Cardiac muscle cell (in vitro differentiated cells and primary cell): ENCODE measurements around the gene SOWAHC. TPM values are rescaled to one million over a fixed set of nuclear protein-coding genes. Genes with fewer than 3 reads are reported as not detected.
A peak's percentile ranks its signal among the peaks of the same experiment; 100 is the strongest.

Source experiments
- DNase-seq, 2 donors: peaks; one replicate each; pipeline versions ENCODE4 v3.0.0 to v3.0.0-alpha.2; 2010 to 2017; ENCODE audit warnings: low read depth in 1 of 2, low spot score in 1 of 2
- H3K27ac ChIP-seq: fragments of 200-600 bp; sonication (generic); 2 replicates; pipeline ENCODE4 v1.5.1; 2016
- H3K27me3 ChIP-seq: fragments of 200-600 bp; sonication (generic); 2 replicates; pipeline ENCODE4 v1.6.0; 2016; ENCODE audit warnings: control low read depth
- H3K36me3 ChIP-seq: fragments of 200-600 bp; sonication (generic); 2 replicates; pipeline ENCODE4 v1.5.1; 2016; ENCODE audit warnings: control low read depth
- H3K4me1 ChIP-seq: fragments of 200-600 bp; sonication (generic); 2 replicates; pipeline ENCODE4 v1.8.1; 2017; ENCODE audit warnings: low read depth, mild to moderate bottlenecking, mixed run types
- H3K4me3 ChIP-seq: fragments of 200-600 bp; sonication (generic); 2 replicates; pipeline ENCODE4 v1.5.1; 2016; ENCODE audit warnings: mild to moderate bottlenecking
- H3K9me3 ChIP-seq: fragments of 200-600 bp; sonication (generic); 2 replicates; pipeline ENCODE4 v1.5.1; 2017; ENCODE audit warnings: low read depth, mild to moderate bottlenecking, control low read depth
- CTCF ChIP-seq: IDR thresholded peaks from 2 replicates; pipeline ENCODE4 v1.5.1; 2012; ENCODE audit warnings: low read depth, mild to moderate bottlenecking, low read length
- polyA plus RNA-seq: library from polyadenylated mRNA; unstranded; fragments of >200 nt; fragmentation: Nextera tagmentation; extraction: Ambion mirVana; gene quantifications from 2 replicates; pipeline ENCODE4 v1.2.1, GENCODE V29; 2016
- total RNA-seq: library from RNA; depleted of rRNA; stranded (reverse); fragments of >200 nt; gene quantifications from 2 replicates; pipeline ENCODE4 v1.2.3, GENCODE V29; 2016

The SOWAHC gene
- total and polyA plus RNA-seq, 2 experiments from 2014 or later: 8.5 to 11.7 TPM

- Histone ChIP-seq H3K27ac (no peak overlapping the region), H3K9me3 (no peaks in the 10 kb centered on the region), H3K4me1 (no peaks in the 10 kb centered on the region), H3K27me3 (no peaks in the 10 kb centered on the region), H3K36me3 (no peaks in the 10 kb centered on the region), H3K4me3 (no peak overlapping the region)
- no peak for TF ChIP-seq CTCF
- DNase-seq: peak; percentile 61 to 95
These were observed 49.6 kb downstream of the SOWAHC start for GRCh38 chr2:109663721-109664120.

GRCh38 chr2:109666466-109666865 is 52.3 kb downstream of the SOWAHC start:
- H3K9me3 ChIP-seq: no peaks in the 10 kb centered on the region
- DNase-seq: no peak
- H3K27me3 ChIP-seq: no peaks in the 10 kb centered on the region
- no peaks in the 10 kb centered on the region for H3K4me1 ChIP-seq
- H3K27ac ChIP-seq: no peak overlapping the region
- TF ChIP-seq CTCF: no peak
- no peaks in the 10 kb centered on the region for H3K36me3 ChIP-seq
- H3K4me3 ChIP-seq: no peak overlapping the region

Other genes with a start within 250 kb of the SOWAHC start
- gene SEPTIN10, start 398 bp upstream of the SOWAHC start, total RNA-seq: 51.7 and 77.3 TPM in 2 replicates
- gene SEPTIN10, start 398 bp upstream of the SOWAHC start, polyA plus RNA-seq: 60.0 and 92.5 TPM in 2 replicates
- 15.2 and 37.1 TPM in 2 replicates for gene RGPD5, start 179.9 kb downstream of the SOWAHC start, total RNA-seq
- gene RGPD5, start 179.9 kb downstream of the SOWAHC start, polyA plus RNA-seq: 21.6 and 32.2 TPM in 2 replicates